Measurements from ENCODE around the gene GRID1.
"Not testable (repeated sequence)": the region's sequence is repeated elsewhere in the genome, so short reads cannot be mapped to it uniquely, and the experiment has no call there.

The GRID1 gene

DNA sequence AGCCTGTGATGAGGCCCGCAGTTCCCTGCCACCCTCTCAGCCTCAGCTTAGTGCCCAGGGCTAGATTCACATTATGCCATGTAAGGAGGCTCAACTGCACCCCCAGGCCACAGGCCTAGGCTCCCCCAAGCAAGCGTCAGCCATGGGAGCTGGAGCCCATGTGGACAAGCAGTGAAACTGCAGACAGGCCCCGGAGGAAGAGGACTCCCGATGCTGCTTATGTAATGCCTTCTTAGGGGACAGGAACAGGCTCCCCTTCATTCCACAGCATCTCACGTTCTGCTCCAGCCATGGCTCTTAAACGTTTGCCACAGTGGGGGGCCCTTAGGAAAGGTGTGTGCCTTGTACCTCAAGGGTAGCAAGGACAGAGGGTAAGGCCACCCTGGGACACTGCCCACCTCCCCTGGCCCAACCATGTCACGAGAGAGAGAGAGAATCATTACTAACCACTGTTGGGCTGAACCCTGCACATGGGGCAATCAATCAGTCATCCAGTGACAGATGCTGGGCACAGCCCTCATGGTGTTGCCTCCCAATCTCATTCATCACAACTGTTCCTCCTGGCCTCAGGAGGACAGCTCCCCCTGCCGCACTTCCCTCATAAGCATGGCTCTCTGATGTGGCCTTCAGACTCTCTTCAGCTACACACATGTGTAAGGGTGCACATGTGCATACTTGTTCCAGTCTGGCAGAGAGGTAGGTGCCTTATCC lies 263.0 kb downstream of the GRID1 start:
- peak in 1 of 2 donors; percentile 14 for DNase-seq

DNA sequence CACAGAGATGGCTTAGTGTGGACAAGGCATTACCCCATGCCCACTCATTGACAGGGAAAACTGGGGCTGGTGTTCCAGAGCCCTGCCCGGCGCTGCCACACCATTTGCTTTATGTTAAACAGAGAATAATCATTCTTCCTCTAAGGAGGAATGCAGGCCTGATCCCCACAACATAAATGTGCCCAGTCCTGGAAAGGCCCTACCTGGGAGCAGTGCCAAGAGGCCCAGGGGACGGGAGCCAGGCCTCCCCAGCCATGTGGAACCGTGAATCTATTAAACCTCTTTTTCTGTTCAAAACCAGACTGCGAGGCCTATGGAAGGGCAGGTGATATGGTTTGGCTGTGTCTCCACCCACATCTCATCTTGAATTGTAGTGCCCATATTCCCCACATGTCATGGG lies 264.1 kb downstream of the GRID1 start:
- DNase-seq = no peak

DNA sequence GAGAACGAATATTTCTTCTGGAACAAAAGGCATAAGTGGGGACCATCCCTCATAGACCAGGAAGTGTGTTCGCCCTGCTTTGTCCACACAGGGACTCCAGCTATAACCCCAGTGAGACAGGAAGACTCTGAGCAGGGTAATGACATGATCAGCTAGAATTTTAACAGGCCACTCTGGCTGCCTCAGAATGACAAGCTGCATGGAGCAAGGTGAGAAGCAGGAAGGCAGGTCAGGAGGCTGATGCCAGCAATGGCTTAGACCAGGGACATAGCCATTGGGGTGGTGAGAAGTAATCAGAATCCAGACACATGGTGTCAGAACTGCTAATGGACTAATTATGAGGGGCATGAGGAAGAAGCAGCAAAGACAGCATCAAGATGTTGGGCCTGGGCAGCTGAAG lies 264.6 kb downstream of the GRID1 start:
- DNase-seq = no peak

DNA sequence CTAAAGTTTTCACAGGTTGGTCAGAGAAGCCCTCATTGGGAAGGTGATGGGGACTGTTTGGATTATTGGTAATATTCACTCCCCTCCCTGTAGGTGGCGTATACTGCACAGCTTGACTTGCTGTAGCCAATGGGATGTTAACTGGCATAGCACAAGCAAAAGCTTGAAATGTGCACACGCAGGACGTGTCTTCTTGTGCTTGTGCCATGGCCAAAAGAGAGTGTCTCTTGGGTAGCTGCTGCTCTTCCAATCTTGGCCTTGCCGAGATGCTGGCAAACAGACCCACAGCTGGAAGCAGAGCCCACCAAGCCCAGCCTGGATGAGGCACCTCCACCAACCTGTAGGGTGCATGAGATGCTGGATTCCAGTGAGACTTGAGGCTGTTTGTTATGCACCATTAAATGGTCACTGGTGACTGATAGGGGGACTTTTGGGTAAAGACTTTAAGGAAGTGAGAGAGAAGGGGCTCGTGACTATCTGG lies 266.0 kb downstream of the GRID1 start:
- DNase-seq = peak in 1 of 2 donors; percentile 10

DNA sequence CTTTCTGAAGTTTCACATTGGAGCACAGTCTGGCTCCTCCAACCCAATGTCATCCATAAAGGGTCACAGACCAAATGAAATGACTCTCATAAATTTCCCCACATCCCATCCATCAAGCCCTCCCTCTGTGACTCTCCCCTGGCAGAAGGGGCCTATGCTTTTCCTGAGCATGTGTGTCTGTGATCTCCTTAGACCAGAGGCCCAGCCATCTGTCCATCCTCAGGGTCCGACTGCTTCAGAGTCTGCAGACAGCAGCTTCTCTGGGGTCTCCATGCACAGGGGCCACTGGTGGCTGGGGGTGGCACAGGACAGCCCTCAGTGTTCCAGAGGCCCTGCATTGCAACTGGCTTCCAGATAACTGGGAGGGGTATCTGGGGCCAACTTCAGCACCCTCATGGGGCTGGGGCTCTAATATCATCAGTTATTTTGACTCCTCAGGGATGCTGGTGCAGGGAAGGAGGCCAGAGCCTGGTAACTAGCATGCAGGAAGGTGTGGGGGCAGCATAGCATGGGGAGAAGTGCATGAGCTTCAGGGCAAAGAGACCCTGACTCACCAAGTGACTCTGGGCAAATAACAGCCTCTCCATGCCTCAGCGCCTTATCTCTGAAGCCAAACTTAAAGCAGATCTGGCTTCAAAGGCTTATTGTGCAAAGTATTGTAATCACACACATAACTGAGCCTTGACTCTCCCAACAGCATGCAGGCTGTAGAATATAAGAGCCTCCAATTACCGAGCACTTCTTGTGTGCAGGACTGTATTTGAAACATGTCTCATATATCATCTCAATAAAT lies 266.9 kb downstream of the GRID1 start:
- DNase-seq = no peak

DNA sequence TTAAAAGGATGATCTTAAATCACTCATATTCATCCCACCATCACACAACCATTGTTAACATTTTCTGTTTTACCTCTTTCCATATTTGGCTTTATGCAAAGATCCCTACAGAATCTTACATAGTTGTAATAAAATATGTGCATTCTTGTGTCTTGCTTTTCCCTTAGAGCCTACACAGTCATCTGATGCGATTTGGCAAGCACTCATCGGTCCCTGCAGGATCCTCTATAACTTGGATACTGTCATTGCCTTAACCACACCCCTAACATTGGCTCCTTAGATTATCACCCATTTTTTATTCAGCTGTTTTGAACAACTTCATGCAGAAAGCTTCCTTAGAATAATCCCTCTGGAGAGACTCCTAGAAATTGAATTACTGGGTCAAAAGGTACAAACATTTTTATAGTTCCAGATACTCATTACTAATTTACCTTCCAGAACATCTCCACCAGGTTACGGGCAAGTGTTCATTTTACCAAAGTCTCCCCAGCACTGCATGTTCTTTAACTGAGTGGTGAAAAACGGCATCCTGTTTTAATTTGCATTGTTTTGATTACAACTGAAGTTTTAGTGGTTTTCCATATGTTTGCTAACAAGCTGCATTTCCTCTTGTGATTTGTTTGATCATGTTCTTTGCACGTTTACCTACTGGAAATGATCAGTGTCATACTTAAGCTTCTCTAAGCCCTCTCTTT lies 268.3 kb downstream of the GRID1 start:
- DNase-seq = no peak

DNA sequence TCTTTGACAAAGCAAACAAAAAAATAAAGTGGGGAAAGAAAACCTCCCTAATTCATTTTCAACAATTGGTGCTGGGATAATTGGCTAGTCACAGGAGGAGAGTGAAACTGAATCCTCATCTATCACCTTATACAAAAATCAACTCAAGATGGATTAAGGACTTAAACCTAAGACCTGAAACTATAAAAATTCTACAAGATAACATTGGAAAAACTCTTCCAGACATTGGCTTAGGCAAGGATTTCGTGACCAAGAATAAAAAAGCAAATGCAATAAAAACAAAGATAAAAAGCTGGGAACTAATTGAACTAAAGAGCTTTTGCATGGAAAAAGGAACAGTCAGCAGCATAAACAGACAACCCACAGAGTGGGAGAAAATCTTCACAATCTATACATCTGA lies 271.5 kb downstream of the GRID1 start:
- DNase-seq = not testable (repeated sequence)

DNA sequence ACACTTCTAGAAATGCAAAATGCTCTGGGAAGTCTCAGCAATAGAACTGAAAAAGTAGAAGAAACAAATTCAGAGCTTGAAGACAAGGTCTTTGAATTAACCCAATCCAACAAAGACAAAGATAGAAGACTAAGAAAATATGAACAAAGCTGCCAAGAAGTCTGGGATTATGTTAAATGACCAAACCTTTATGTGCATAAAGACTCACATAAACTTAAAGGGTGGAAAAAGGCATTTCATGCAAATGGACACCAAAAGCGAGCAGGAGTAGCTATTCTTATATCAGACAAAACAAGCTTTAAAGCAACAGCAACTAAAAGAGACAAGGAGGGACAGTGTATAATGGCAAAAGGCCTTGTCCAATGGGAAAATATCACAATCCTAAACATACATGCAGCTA lies 274.3 kb downstream of the GRID1 start:
- not testable (repeated sequence) for DNase-seq

DNA sequence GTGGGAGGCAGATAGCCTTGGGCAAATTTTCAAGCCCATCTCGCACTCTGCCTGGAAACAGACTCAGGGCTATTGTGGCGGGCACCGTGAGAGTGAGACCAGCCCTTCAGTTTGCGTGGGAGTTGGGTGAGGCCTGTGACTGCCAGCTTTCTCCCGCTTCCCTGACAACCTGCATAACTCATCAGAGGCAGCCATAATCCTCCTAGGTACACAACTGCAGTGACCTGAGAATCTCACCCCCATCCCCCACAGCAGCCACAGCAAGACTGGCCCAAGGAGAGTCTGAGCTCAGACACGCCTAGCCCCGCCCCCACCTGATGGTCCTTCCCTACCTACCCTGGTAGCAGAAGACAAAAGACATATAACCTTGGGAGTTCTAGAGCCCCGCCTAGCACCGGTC lies 275.4 kb downstream of the GRID1 start:
- no peak for DNase-seq

DNA sequence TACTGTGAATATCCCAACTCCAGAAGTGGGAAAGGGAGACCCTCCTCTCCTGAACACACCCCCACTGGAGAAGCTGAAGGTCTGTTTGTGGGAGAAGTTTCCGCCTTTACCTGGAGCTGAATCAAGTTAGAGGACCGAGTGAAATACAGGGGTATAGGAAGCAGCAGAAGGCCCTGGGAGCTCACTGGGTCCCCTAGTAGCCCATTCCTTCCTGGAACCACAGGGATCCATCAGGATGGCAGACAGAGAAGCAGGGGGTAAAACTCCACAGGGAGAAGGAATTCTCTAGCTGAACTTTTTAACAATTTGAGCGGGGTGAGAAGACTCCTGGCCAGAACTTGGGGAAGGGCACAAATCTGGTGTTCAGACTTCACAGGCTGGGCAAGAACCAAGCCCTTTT lies 275.8 kb downstream of the GRID1 start:
- DNase-seq = no peak

DNA sequence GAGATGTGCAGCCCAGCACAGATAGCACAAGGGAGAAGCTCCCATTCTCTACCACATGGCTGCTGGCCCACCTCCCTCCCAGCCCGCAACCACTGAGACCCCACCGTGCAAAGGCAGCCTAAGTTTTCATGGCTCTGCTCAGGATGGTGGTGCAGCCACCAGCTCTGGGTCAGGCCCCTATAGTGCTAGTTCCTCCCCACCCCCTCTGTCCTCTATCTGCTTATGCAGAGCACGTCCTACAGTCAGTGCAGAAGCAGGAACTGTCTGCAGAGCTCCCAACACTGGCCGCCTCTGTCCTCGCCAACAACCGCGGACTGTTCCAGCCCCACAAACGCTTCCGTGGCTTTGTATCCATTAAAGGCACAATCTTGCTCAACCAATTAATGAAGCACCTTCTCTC lies 278.9 kb downstream of the GRID1 start:
- DNase-seq = peak; percentile 60 to 85

DNA sequence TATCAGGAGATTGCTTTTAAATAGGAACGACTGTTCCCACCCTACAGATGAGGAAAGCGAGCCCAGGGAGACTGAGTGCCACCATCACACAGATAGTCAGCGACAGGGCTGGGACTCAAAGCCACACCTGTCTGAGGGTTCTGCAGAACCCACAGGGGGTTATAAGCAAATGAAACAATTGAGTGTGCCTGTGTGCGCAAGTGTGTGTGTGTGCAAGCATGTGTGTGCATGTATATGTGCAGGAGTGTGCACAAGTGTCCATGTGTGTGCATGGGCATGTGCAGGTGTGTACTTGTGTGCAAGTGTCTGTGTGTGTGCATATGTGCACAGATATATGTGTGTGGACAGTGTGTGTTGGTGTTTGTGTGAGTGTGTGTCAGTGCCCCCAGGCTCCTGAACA lies 280.2 kb downstream of the GRID1 start:
- DNase-seq = no peak

DNA sequence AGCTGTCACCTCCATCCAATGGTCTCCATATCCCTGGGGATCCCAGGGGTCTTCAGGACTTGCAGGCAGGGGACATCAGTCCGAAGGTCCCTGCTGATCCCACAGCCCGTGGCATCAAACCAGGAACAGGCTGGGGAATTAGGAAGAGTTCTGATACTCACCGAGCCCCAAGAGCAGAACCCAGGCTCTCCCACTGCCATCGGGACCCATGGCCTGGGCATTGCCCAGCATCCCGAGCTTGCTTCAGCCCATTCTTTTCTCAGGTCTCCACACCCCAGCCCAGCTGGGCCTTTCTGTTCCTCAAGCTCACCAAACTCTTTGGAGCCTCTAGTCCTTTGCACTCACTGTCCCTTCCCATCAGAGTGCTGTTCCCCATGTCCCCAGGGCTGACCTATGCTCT lies 280.9 kb downstream of the GRID1 start:
- DNase-seq = no peak

DNA sequence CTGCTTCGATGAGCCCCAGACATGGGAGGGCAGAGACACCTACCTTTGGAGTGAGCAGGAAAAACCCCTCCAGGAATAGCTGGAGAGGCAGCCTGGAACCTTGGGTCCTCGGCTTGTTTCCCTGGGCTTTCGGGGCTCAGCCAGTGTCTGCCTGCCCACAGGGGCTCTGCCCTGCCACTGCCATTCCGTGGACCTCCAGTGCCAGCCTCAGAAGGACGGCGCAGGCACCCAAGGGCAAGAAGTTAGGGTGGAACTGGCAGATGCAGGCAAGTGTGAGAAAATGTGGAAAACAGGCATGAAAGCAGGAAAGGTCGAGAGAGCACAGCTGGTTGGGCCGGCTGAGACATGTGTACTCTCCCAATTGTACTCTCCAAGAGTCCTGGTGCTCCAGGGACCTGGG lies 281.5 kb downstream of the GRID1 start:
- DNase-seq = no peak

DNA sequence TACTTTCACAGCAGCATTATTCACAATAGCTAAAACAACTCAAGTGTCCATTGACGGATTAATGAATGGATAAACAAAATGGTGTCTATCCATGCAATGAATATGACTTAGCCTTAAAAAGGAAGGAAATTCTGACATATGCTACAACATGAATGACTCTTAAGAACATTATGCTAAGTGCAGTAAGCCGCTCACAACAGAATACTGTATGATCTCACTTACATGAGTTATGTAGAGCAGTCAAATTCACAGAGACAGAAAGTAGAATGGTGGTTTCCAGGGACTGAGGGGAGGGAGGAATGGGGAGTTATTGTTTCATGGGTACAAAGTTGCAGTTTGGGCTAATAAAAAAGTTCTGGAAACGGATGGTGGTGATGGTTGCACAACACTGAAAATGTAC lies 282.0 kb downstream of the GRID1 start:
- DNase-seq = no peak

DNA sequence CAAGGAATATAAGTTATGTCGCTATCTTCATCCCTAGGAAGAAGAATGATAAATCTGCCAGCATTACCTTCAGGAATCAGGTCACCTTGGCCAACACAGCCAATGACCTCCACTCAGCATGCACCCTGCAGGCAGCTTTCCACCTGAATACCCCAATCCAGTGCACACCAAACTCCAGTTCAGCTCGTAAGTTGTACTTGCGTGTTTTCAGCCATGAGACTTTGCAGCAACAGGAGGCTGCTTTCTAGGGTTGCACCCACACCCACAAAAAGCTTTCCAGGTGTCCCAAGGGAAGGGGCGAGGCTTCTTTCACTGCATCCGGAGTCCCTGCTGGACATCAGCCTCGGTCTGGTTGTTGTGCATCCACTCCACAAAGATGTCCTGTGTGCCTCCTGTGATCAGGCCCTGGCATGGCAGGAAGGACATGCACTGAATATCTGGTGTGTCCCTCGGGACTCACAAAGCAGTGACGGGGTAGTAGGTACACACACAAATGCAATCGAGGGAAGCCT lies 282.9 kb downstream of the GRID1 start:
- DNase-seq = no peak

DNA sequence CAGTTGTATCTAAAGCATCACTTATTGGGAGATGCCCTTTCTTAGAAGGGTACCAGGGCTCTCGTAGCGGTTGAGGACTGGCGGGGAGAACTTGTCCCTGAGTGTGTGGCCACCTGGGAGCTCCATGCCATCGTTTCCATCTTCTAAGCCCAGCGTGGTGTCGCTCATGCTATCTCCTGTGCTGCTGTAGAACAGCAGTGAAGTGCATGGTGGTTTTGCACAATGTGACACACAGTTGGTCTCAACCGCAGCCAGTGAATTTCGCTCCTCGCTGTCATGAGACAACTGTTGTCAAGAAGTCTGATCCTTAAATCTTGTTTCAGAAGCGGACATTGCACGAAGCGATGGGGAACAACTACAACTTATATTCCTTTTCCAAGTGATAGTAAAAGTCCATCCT lies 283.4 kb downstream of the GRID1 start:
- no peak for DNase-seq

DNA sequence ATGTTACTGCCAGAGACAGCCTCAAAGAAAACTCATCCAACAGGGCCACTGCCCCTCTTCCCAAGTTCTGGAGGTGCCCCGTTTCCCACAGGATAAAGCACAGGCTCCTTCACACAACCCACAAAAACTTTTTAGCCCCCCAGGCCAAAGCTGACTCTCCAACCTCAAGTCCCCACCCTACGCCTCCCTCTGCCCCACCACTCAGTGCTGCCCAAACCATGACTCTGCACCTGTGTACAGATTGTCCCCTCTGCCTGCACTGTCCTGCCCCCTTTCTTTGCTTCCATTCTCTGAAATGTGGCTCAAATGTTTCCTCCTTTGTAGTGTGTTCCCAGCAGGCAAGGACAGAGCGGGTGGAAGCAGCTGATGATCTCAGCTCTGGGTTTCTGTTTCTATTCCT lies 284.0 kb downstream of the GRID1 start:
- no peak for DNase-seq

DNA sequence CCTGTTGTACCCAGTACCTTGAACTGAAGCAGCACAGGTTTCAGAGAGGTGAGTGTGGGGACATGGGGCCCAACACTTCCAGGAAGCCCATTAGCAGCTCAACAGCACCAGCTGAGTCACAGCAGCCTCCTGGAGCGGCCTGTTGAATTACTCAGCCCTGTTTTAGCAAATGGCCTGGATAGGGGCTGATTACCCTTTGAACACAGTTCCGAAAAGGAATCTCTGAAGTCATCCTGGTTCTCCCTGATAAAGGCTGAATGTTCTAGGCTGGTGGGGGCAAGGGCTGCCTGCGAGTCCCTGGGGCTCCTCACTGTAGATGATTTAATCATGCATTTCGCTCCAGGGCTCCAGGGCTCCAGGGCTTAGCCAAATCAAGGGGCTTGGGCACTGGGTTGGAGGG lies 287.5 kb downstream of the GRID1 start:
- DNase-seq = no peak

DNA sequence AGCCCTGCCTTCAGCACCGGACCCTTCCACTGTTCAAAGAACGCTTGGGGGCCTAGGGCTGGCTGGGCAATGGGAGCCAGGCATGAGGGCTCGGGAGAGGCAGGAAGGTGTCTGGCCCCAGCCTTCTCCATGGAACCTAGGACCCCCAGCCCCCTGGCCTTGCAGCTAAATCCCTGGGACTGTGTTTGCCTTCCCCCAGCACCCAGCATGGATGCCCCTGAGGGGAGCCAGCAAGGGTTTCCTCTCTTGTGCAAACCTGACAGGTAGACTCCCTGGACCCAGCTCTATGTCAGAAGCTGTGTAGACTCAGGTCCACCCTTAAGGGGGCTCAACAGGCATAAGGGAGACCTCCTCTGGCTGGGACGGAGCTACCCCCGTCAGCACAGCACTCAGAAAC lies 288.0 kb downstream of the GRID1 start:
- no peak for DNase-seq

DNA sequence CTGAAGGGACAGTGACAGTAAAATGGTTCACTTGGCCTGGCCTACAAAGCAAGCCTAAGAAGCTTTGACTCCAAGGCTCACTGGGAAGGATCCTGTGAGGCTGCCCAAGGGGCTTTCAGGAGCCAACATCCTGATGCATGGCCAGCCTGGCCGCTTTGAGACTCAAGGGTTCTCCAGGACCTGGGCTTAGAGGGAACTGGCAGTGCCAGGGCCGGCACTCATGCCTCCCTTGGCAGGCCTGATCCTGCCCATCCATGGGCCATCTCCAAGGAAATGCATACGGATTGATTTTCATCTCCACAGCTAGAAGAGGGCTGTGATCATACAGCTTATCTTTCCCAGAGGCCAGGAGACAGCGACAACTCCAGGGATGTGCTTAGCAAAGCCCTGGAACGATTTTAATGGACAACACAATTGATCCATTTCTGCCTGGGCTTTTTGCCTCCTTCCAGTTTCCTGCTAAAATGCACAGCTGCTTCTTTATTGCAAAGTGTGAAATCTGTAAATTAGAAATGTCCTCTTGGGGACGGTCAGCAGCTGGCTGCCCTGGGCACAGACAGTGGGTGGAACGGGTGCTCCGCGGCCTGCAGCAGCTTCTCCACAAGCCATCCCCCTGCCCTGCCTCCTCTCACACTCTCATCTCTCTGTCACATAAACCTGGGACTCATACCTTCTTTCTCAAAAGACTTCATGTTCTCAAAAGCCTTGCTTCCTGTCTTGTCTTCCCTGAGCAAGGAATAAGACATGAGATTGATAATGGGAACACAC lies 288.5 kb downstream of the GRID1 start:
- DNase-seq = no peak

DNA sequence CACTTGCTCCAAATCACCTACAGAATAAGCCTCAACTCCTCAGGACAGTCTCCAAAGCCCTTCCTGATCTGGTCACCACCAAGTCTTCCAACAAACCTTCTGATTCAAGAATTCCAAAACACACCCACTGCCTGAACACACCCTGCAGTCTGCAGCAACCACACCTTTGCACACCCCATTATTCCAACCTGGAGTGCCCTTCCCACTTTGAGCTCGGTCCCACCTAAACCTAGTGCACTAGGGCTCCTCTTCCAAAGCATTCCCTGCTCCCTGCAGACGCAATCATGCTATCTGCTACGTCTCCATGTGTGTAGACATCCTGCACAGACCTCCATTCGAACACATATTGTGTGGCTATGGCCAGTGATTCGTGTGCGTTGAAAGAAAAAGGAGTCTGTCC lies 289.3 kb downstream of the GRID1 start:
- no peak for DNase-seq

DNA sequence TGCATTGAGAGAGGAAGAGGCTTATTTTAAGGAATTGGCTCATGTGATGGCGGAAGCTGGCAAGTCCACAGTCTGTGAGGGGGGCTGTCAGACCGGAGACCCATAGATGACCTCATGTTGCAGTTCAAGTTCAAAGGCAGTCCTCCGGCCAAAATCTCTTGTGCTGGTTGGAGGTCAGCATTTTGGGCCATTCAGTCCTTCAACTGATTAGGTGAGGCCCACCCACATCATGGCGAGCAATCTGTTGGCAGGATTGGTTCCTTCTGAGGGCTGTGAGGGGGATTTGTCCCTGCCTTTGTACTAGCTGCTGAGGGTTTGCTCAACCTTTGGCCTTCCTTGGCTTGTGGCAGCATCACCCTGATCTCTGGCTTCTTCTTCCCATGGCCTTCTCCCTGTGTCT lies 290.1 kb downstream of the GRID1 start:
- DNase-seq = not testable (repeated sequence)
